ENCODE data around the gene IMMP2L. TPM values are rescaled to one million over a fixed set of nuclear protein-coding genes. Genes with fewer than 3 reads are reported as not detected.

IMMP2L gene
- polyA plus RNA-seq, 1 of the 3 experiments (the other 2 are of a cell fraction): 10.7 TPM

GRCh38 chr7:110620110-110620735 is 942.1 kb downstream of the IMMP2L start:
- no peaks in the 10 kb centered on the region; a peak in 1 of 4 replicates for H3K4me1 ChIP-seq (ENCODE audit: control insufficient read depth in 1 of 2, insufficient read depth in 2 of 2, low read depth in 1 of 2, low read length in 1 of 2)
- POLR2A ChIA-PET: no interaction called here

More at GRCh38 chr7:110620110-110620735, 942.1 kb downstream of the IMMP2L start:
- Histone ChIP-seq H3K36me3 (replicated peaks in 1 of 2; ENCODE audit: control insufficient read depth in 1 of 2, insufficient read depth in 2 of 2, low read length in 1 of 2) (no peaks in the 10 kb centered on the region), H3K9me2 (0 out of 2 replicates have a peak, but pooled peaks cover under 1% of the 10 kb centered on the region), H3K79me2 (ENCODE audit: insufficient read depth) (no peaks in the 10 kb centered on the region), H3K4me3 (ENCODE audit: low read depth in 2 of 2, low read length in 1 of 2) (no peak overlapping the region), H2AFZ (ENCODE audit: low read depth) (no peak overlapping the region), H3K27me3 (ENCODE audit: insufficient read depth) (no peaks in the 10 kb centered on the region), H3K27ac (ENCODE audit: low read depth in 2 of 2, low read length in 1 of 2) (no peak overlapping the region), H3K4me2 (no peak overlapping the region), H3K9me3 (no peaks in the 10 kb centered on the region), H3F3A (replicated peaks; ENCODE audit: insufficient read depth) (no peaks in the 10 kb centered on the region), H3K9ac (no peak overlapping the region), H4K20me1 (ENCODE audit: insufficient read depth) (no peaks in the 10 kb centered on the region)
- TF ChIP-seq SMC3 (IDR thresholded peaks at IDR 0.05; ENCODE audit: low read depth, low read length) (no peak), SIN3A (IDR thresholded peaks at IDR 0.05; ENCODE audit: borderline replicate concordance, low read depth, low read length) (no peak), USF2 (IDR thresholded peaks at IDR 0.05; ENCODE audit: borderline replicate concordance, low read depth, low read length) (no peak), GABPA (IDR thresholded peaks at IDR 0.05; ENCODE audit: low read depth) (no peak), USF1 (IDR thresholded peaks at IDR 0.05; ENCODE audit: borderline replicate concordance, low read depth) (no peak), EP300 (IDR thresholded peaks at IDR 0.05; ENCODE audit: borderline replicate concordance in 1 of 2, low read depth in 1 of 2, low read length in 1 of 2) (no peak), POLR2AphosphoS5 (IDR thresholded peaks at IDR 0.05; ENCODE audit: low read depth, low read length) (no peak), FOSL2 (IDR thresholded peaks at IDR 0.05; ENCODE audit: borderline replicate concordance, low read depth) (no peak), TEAD4 (IDR thresholded peaks at IDR 0.05; ENCODE audit: borderline replicate concordance, insufficient read depth) (no peak), ELF1 (IDR thresholded peaks at IDR 0.05) (no peak), EZH2phosphoT487 (IDR thresholded peaks at IDR 0.05; ENCODE audit: borderline replicate concordance, low read depth) (no peak), JUND (IDR thresholded peaks at IDR 0.05) (no peak), IRF3 (IDR thresholded peaks at IDR 0.05; ENCODE audit: low read depth, low read length) (no peak), RCOR1 (IDR thresholded peaks at IDR 0.05; ENCODE audit: low read length) (no peak), CHD2 (IDR thresholded peaks at IDR 0.05; ENCODE audit: low read length, partially characterized antibody) (no peak), YY1 (IDR thresholded peaks at IDR 0.05; ENCODE audit: low read depth) (no peak)
- CTCF ChIA-PET: interaction anchor here (0.6 kb wide), 1 partner anchor 10 kb away, joined by 3 read pairs; no protein-coding TSS in a partner anchor
- no peak for DNase-seq
- 60% methylated on average over 7 of the region's 7 CpGs for WGBS (ENCODE audit: low lambda C conversion rate)

Small RNA genes lying within 50 kb of the gene (small RNA-seq; reads per million reads assigned to genes)
- 0 reads per million in 7 experiments for gene AC003989.2

Measured in SK-N-SH (cell line).